HG03457 (cell line): ENCODE data around the gene ZFYVE21.

Experiments used
- ATAC-seq: cut with Tn5 transposase; IDR thresholded peaks from one replicate; pipeline ENCODE4 v1.9.1; 2021; ENCODE audit warnings: moderate number of reproducible peaks; ENCODE audit not compliant: unreplicated experiment

ZFYVE21 gene

DNA sequence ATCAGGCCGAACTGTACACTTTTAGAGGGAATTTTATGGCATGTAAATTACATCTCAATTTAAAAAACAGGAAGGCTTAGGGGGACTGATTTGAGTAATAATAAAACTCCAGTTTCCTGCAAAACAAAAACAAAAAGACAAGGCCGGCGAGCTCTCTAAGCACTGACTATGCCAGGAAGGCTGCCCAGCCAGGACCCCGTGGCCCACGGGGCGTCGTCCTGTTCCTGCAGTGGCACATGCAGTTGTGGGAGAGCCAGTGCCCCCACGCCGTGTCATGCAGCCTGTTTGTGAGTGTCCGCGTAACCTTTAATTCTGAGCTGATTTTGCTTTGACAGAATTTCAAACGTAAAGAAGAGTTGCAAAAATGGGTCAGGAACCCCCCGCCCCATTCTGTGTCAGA is 10.9 kb upstream of the ZFYVE21 start:
- ATAC-seq: no peak

DNA sequence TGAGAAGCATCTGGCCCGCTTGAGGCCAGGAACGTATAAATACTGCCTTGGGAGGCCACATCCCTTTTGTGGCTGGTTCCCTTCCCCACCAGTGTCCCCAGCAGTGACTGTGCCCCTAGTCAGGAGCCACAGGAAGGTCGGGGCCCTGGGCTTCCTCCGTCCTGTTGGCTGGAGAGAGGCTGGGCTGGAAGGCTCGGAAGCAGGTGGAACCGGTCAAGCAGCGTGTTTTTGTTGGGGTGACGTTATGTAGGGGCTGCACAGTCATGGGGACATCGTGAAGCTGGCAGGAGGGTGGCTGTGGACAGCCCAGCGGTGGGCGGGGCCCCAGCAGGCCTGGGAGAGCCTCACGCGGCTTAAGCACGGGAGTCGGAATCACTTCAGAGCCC is 10.5 kb upstream of the ZFYVE21 start:
- ATAC-seq: no peak

- ATAC-seq: no peak
Measured at GRCh38 chr14:103705504-103706284, 9.9 kb upstream of the ZFYVE21 start.

DNA sequence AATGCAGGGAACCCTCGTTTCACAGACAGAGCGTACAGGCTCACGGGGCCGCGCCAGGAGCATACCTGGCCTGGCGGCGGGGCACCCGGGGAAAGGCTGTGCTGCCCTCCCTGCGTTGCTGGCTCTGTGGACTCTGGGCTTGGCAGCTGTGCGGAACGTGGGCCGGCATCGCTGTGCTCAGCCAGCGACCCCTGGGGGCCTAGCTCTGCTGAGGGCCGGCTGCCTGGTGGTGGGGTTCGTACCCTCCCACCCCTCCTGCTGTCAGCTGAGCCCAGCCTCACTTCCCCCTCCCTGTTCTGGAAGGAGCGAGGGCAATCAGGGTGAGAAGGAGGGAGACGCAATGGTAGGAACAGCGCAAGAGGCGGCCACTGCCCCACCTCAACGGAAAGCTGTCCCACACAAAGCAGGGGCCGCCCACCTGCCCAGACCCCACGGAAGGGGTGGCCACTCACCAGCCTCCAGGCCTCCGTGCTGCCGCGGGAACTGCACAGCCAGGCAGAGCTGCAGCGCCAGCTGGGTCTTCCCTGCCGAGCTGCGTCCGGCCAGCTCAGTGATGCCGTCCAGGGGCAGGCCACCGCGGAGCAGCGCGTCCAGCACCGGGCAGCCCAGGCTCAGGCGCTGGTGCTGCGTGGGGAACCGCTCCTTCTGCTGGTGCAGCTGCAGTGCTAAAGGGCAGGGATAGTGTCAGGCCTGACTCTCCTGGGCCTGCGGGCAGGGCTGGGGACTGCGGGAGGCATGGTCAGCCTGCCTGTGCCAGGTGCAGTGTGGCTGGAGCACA is 8.9 kb upstream of the ZFYVE21 start:
- ATAC-seq: no peak

- no peak for ATAC-seq
Measured at GRCh38 chr14:103707329-103708263, 8.0 kb upstream of the ZFYVE21 start.

GRCh38 chr14:103708750-103709187 is 6.8 kb upstream of the ZFYVE21 start:
- ATAC-seq: no peak

DNA sequence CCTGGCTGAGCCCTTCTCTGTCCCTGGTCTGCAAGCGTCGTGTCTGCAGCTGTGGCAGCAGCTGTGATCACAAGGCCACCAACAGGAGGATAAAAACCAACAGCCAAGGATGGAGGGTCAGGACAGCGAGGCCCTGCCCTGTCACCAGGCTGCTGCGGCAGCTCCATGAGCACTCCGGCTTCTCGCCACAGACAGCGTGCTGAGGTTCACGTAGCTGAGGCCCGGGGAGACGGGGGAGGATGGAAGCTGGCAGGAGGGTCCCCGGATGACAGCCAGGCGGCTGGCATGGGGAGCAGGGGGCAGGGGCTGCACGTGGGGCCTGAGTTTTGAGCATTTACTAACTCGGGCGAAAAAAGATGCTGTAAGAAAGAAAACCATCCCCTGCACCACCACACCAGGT is 5.8 kb upstream of the ZFYVE21 start:
- ATAC-seq: no peak

DNA sequence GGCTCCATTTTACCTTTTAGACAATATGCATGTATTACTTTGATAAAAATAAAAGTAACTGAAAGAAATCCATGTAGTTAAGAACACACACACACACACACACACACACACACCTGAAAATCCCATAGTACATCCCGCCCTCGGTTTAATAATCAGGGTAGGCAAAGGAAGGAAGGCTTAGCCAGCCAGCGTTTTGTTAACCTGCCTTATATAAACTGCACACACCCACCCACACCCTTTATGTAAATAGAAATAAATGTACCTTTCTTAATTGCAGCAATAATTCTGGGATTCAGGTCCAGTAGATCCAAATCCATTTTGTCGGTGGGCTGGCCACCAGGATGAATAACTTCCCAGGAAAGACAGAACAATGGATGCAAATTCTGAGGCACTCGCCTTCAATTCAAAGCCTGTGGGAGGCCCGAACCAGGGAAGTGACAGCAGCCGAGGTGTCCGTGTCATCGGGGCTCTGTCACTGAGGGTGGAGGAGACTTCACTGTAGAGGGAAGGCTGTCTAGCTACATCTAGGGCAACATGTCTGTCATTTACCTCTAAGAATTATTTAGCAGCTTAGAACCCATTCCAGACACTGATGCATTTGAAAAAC is 4.7 kb upstream of the ZFYVE21 start:
- no peak for ATAC-seq

DNA sequence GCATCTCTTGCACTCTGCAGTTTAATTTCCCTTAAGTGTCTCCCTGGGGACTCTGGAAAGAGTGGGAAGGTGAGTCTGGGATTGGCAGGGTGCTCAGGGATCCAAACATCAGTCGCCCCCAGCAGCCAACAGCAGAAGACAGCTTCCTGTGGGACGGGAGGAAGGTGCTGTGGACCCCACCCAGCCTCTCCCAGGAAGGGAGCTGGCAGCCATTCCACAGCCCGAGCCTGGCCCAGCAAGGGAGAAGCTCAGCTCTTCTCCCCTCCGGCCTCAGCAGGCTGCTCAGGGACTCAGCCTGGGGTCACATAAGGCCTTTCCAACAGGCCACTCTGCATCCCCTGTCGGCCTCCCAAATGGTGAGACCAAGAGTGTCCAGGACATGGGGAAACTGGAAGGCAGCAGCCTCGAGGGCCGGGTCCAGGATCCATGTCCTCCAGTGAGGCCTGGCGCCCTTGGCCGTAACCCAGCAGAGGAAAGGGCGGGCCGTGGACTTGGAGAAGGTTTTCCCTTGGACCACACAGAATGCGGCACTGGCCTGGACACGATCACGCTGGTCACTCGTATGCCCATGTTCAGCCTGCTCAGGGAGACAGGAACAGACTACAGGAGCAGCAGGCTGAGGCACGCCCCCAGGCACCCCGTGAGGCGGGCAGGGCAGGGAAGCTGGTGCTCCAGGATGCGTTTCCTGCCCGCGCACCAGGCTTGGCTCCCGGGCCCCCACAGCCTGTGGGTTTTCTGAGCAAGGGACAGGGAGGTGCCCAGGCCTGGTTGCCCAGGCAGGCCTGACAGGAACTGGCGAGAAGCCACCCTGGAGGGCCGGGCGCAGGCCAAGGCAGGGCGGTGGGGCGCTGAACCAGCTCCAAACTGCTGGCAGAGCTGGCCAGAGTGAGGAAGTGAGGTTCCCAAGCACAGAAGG is 3.8 kb upstream of the ZFYVE21 start:
- ATAC-seq: no peak

DNA sequence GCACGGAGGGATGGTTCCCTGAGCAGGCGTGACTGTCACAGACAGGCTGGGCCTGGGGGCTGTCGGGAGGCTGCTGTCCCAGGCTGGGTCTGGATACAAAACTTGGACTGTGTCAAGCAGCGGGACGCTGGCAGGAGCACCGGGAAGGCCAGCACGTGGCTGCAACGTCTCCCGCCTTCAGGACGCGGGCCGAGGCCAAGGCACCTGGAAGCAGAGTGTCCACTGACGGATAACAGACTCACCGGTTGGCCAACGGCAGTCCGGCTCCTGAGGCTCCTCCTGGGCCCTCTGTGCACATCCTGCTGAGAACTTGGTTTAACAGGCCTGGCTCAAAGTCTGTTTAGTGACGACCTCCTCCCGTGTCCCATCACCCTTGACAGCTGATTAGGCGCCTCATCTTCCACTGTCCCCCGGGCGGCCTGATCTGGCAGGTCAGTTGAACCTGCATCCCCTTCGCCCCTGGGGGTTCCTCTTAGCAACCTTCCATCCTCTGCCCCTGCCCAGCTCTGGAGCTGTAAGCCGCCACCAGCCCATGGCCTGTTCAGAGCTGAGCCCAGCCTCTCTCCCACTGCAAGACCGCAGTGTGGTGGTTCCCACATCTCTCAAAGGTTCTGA is 2.9 kb upstream of the ZFYVE21 start:
- no peak for ATAC-seq

DNA sequence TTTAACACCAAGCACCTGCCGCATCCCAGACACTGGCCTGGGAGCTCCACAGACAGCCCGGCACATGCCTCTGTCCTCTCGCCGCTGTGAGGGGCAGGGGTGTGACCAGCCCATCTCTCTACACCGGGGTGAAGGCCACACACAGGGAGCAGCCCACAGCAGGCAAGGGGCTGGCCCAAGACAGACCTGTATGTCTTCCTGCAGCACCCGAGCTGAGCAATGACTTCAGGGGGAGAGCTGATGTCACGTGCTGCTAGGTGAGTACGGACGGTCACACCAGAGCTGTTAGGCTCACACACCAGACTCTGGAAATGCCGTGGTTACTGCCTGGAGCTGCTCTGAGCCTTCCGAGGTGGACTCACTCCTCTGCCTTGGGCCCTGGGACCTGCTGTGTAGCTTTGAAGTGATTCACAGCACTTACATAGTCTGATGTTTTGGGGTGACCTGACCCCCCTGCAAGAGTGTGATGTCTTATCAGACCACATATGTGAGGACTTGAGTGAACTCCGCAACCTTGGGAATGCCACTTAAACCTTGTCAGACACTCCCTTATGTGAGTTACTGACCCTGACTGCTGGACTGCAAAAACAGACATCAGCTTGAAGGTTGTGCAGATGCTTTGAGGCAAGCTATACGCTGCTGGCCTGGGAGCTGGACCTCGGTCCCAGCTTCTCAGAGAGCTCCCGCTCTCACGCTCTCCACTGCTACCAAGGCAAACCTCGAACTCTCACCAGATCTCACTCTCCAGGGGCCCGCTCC is 2.1 kb upstream of the ZFYVE21 start:
- ATAC-seq: no peak

GRCh38 chr14:103714063-103714724 is 1.4 kb upstream of the ZFYVE21 start:
- no peak for ATAC-seq

DNA sequence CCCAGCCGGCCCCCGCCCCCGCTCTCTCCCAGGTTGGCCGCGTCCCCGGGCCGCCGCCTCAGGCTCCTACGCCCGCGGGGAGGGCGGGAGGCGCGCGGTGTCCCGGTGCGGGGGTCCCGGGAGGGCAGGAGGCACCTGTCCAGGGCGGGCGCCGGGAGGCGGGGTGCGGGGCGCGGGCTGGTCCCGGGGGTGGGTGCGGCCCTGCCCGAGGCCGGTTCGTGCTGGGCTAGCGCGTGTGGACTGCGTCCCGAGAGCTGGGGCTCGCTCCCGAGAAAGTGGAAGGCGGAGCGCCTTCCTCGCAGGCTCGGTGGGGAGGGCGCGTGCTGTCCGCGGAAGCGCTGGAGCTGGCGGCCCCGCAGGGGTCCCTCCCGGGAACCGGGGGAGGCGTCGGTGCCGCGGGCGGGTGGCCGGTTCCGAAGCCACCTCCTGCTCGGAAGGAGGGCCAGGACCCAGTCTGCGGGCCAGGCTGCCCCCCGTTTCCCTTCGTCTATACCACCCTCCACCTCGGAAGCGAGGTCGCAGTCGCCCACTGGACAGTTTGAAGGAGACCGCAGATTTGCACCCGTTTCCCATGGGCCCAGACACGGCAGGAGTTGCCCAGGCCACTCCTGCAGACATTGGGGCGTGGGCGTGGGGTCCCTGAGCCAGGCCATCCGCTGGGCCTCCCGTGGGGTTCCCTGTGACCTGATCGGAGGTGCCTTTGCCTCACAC is 636 bp downstream of the ZFYVE21 start:
- ATAC-seq: no peak

DNA sequence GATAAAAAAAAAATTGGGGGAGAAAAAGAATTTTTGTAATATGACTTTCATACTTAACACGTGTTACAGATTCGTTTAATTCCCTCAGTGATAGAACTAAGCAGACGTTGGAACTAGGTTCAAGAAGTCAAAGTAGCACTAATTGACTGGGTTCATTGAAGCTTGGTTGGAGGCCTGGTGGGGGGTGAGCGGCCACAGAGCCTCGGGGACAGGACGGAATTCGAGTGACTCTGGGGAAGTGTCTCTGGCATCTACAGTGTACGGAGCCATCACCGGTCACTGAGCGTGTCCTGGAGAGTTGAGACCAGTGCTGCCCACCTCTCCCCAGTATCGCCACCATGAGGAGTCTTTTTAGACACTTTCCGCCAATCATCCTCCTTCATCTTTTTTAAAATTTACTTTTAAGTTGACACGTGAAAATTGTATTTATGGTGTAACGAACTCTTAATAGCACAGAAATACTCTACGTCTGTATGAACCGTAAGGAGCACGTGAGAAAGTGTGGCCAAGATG is 1.3 kb downstream of the ZFYVE21 start:
- ATAC-seq: no peak

GRCh38 chr14:103718572-103718971 is 3.0 kb downstream of the ZFYVE21 start:
- no peak for ATAC-seq

DNA sequence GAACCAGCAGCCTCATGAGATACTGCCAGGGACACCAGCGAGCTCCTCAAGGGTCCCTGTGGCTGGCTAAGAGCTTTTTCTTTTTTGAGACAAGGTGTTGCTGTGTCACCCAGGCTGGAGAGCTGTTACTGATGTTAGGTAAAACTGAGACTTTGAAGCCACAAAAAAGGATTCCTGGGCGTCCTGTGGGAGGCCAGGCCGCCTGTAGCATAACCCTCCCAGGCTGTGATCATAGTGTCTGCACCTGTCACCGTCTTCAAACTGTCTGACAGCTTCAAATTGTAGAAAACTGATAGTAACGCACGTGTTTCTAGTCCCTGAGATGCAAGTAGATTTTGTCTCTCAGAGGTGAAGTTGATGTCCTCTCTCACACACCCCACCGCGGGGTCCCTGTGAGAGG is 4.1 kb downstream of the ZFYVE21 start:
- ATAC-seq: no peak
